SK-N-SH (cell line): Measurements from ENCODE around the gene CSRNP3. TPM values are rescaled to one million over a fixed set of nuclear protein-coding genes. Genes with fewer than 3 reads are reported as not detected.

ENCODE experiments used
- CTCF ChIA-PET: fragments of 300-600, 350-600 bp; formaldehyde crosslinking; extraction: SDS; loops from one replicate; lab custom pipeline; 2021; lab: Yijun Ruan, JAX
- POLR2A ChIA-PET: fragments of 350-600 bp; sonication (Branson Sonifier 250); formaldehyde crosslinking; extraction: SDS; loops from one replicate; lab custom pipeline; 2020; ENCODE audit warnings: antibody characterized with exemption, inconsistent platforms; lab: Yijun Ruan, JAX
- DNase-seq: peaks from one replicate; pipeline ENCODE4 v3.0.0; 2012
- H2AFZ ChIP-seq: fragments of 200-600 bp; sonication (generic); 2 replicates; pipeline ENCODE4 v1.8.1; 2016; ENCODE audit warnings: antibody characterized with exemption, mild to moderate bottlenecking, low read depth
- H3F3A ChIP-seq: fragments of 200-600 bp; sonication (generic); replicated peaks from 2 replicates; pipeline ENCODE3; 2016; ENCODE audit warnings: antibody characterized with exemption, mild to moderate bottlenecking; ENCODE audit not compliant: insufficient read depth
- H3K27ac ChIP-seq, 2 experiments: fragments of 200-500 bp in 1 of 2; fragments of 200-600 bp in 1 of 2; sonication (Bioruptor generic) in 1 of 2; sonication (generic), shearing (Covaris generic) in 1 of 2; 2 replicates each; pipeline versions ENCODE4 v1.5.1 to v1.6.1; 2014 to 2016; ENCODE audit warnings: low read depth in 2 of 2, inconsistent platforms in 1 of 2, low read length in 1 of 2, mild to moderate bottlenecking in 1 of 2, mixed read lengths in 1 of 2
- H3K27me3 ChIP-seq: fragments of 200-600 bp; sonication (generic), shearing (Covaris generic); 2 replicates; pipeline ENCODE4 v1.6.1; 2016; ENCODE audit warnings: mixed run types; ENCODE audit not compliant: insufficient read depth
- H3K36me3 ChIP-seq, 2 experiments: fragments of 200-500 bp in 1 of 2; fragments of 200-600 bp in 1 of 2; sonication (Bioruptor generic) in 1 of 2; sonication (generic) in 1 of 2; replicated peaks in 1 of 2; 2 replicates each; pipeline versions ENCODE3 to v1.5.1; 2014 to 2016; ENCODE audit warnings: low read length in 1 of 2, mild to moderate bottlenecking in 1 of 2; ENCODE audit not compliant: insufficient read depth in 2 of 2, control insufficient read depth in 1 of 2
- H3K4me1 ChIP-seq, 2 experiments: fragments of 200-500 bp in 1 of 2; fragments of 200-600 bp in 1 of 2; sonication (Bioruptor generic) in 1 of 2; sonication (generic), shearing (Covaris generic) in 1 of 2; 2 replicates each; pipeline versions ENCODE4 v1.5.1 to v1.6.1; 2014 to 2016; ENCODE audit warnings: low read depth in 1 of 2, low read length in 1 of 2, mixed run types in 1 of 2; ENCODE audit not compliant: insufficient read depth in 2 of 2, control insufficient read depth in 1 of 2
- H3K4me2 ChIP-seq: fragments of 200-600 bp; sonication (generic), shearing (Covaris generic); 2 replicates; pipeline ENCODE4 v1.6.1; 2017; ENCODE audit warnings: mixed run types
- H3K4me3 ChIP-seq, 2 experiments: fragments of 200-500 bp in 1 of 2; fragments of 200-600 bp in 1 of 2; sonication (Bioruptor generic) in 1 of 2; sonication (generic), shearing (Covaris generic) in 1 of 2; 2 replicates each; pipeline versions ENCODE4 v1.5.1 to v1.8.1; 2014 to 2016; ENCODE audit warnings: low read depth in 2 of 2, inconsistent platforms in 1 of 2, low read length in 1 of 2, mild to moderate bottlenecking in 1 of 2, mixed read lengths in 1 of 2, moderate library complexity in 1 of 2
- H3K79me2 ChIP-seq: fragments of 200-600 bp; sonication (generic); 2 replicates; pipeline ENCODE4 v1.8.1; 2017; ENCODE audit warnings: mild to moderate bottlenecking; ENCODE audit not compliant: insufficient read depth
- H3K9ac ChIP-seq: fragments of 200-600 bp; sonication (generic); 2 replicates; pipeline ENCODE4 v1.6.1; 2017; ENCODE audit warnings: mixed run types
- H3K9me2 ChIP-seq: fragments of 200-600 bp; sonication (generic); 2 replicates; pipeline ENCODE4 v1.6.1; 2017; ENCODE audit warnings: mixed run types
- H3K9me3 ChIP-seq: fragments of 200-600 bp; sonication (generic); 2 replicates; pipeline ENCODE4 v1.6.1; 2017; ENCODE audit warnings: mixed run types, mild to moderate bottlenecking, moderate library complexity
- H4K20me1 ChIP-seq: fragments of 200-600 bp; sonication (generic); 2 replicates; pipeline ENCODE4 v1.6.1; 2017; ENCODE audit warnings: mild to moderate bottlenecking, mixed run types; ENCODE audit not compliant: insufficient read depth
- CHD2 ChIP-seq: fragments of 150-350 bp; IDR thresholded peaks from 2 replicates; pipeline ENCODE4 v1.6.1; 2018; ENCODE audit warnings: low read length; ENCODE audit not compliant: partially characterized antibody
- CTCF ChIP-seq: fragments of 200-600 bp; sonication (generic); IDR thresholded peaks from 2 replicates; pipeline ENCODE4 v1.6.1; 2017; ENCODE audit warnings: antibody characterized with exemption, mild to moderate bottlenecking, moderate library complexity
- EP300 ChIP-seq, 2 experiments: IDR thresholded peaks; 2 replicates each; pipeline versions ENCODE4 v1.4.0 to v1.6.1; 2012; ENCODE audit warnings: borderline replicate concordance in 1 of 2, low read depth in 1 of 2, low read length in 1 of 2
- EZH2phosphoT487 ChIP-seq: fragments of 200-600 bp; sonication (generic); IDR thresholded peaks from 2 replicates; pipeline ENCODE4 v1.6.1; 2017; ENCODE audit warnings: low read depth, mixed run types, mild to moderate bottlenecking, antibody characterized with exemption, moderate library complexity, borderline replicate concordance
- FOSL2 ChIP-seq: IDR thresholded peaks from 2 replicates; pipeline ENCODE4 v1.4.0; 2012; ENCODE audit warnings: low read depth, mild to moderate bottlenecking, moderate library complexity, borderline replicate concordance
- FOXM1 ChIP-seq: IDR thresholded peaks from 2 replicates; pipeline ENCODE4 v1.4.0; 2012; ENCODE audit warnings: low read depth, mild to moderate bottlenecking
- GATA2 ChIP-seq: sonication (generic); formaldehyde crosslinking; IDR thresholded peaks from 2 replicates; pipeline ENCODE4 v1.5.0; 2020; ENCODE audit warnings: mild to moderate bottlenecking, missing genetic modification reagents
- MXI1 ChIP-seq: IDR thresholded peaks from 2 replicates; pipeline ENCODE4 v1.6.1; 2012; ENCODE audit warnings: mild to moderate bottlenecking, low read depth, low read length, improper control_type of control experiment
- NFIC ChIP-seq: IDR thresholded peaks from 2 replicates; pipeline ENCODE4 v1.4.0; 2012; ENCODE audit warnings: borderline replicate concordance
- POLR2AphosphoS5 ChIP-seq: IDR thresholded peaks from 2 replicates; pipeline ENCODE4 v1.6.1; 2012; ENCODE audit warnings: low read depth, low read length
- RAD21 ChIP-seq: IDR thresholded peaks from 2 replicates; pipeline ENCODE4 v1.6.1; 2012; ENCODE audit warnings: mild to moderate bottlenecking, low read length
- REST ChIP-seq: IDR thresholded peaks from 2 replicates; pipeline ENCODE4 v1.6.1; 2012; ENCODE audit warnings: mild to moderate bottlenecking, low read depth, low read length, moderate library complexity
- RFX5 ChIP-seq: IDR thresholded peaks from 2 replicates; pipeline ENCODE4 v1.6.1; 2012; ENCODE audit warnings: mild to moderate bottlenecking, improper control_type of control experiment, low read length
- RXRA ChIP-seq: IDR thresholded peaks from 2 replicates; pipeline ENCODE4 v1.4.0; 2012; ENCODE audit warnings: low read depth, mild to moderate bottlenecking, borderline replicate concordance
- SIN3A ChIP-seq: IDR thresholded peaks from 2 replicates; pipeline ENCODE4 v1.6.1; 2012; ENCODE audit warnings: low read depth, mild to moderate bottlenecking, low read length, moderate library complexity, borderline replicate concordance
- TEAD4 ChIP-seq: IDR thresholded peaks from 2 replicates; pipeline ENCODE4 v1.4.0; 2012; ENCODE audit warnings: mild to moderate bottlenecking, borderline replicate concordance; ENCODE audit not compliant: insufficient read depth
- WGBS: methylation state at CpG from one replicate; pipeline ENCODE4 v1.1.6; 2017; ENCODE audit warnings: low lambda C conversion rate; 5-methylcytosine and 5-hydroxymethylcytosine counted together
- polyA plus RNA-seq, 3 experiments: library from polyadenylated mRNA; depleted of rRNA; stranded (reverse); fragments of >200 nt; gene quantifications; 2 replicates each; pipeline ENCODE4 v1.2.3, GENCODE V29; 2012

CSRNP3 gene
- polyA plus RNA-seq, 1 of the 3 experiments (the other 2 are of a cell fraction), result 1.0 TPM

GRCh38 chr2:165691615-165692014, 222.1 kb downstream of the CSRNP3 start (continued):
- no peak for TF ChIP-seq REST

- ChIA-PET POLR2A (no interaction called here), CTCF (interaction anchor here (0.9 to 1.8 kb wide), 3 partner anchors 11 to 221 kb away, joined by 3 to 5 read pairs (median 3); no protein-coding TSS in a partner anchor)
- WGBS, result 70% methylated on average over 3 of the region's 3 CpGs
Measured at GRCh38 chr2:165692906-165693305, 223.4 kb downstream of the CSRNP3 start.

More at GRCh38 chr2:165692906-165693305, 223.4 kb downstream of the CSRNP3 start:
- Histone ChIP-seq H3F3A (no peaks in the 10 kb centered on the region), H3K27ac (no peak overlapping the region), H3K4me2 (no peak overlapping the region), H3K27me3 (no peaks in the 10 kb centered on the region), H3K9ac (no peak overlapping the region), H3K36me3 (peaks cover 0 to 2% of the 10 kb centered on the region in 2 experiments), H3K79me2 (no peaks in the 10 kb centered on the region), H4K20me1 (no peaks in the 10 kb centered on the region), H3K9me2 (no peaks in the 10 kb centered on the region), H3K9me3 (no peaks in the 10 kb centered on the region), H3K4me1 (no peaks in the 10 kb centered on the region; a peak in 1 of 4 replicates), H2AFZ (no peak overlapping the region), H3K4me3 (no peak overlapping the region)
- TF ChIP-seq RAD21 (no peak), REST (no peak), MXI1 (no peak), FOSL2 (no peak), CTCF (no peak), CHD2 (no peak), EP300 (IDR thresholded peaks at IDR 0.05; ENCODE audit: borderline replicate concordance in 1 of 2, low read depth in 1 of 2, low read length in 1 of 2) (no peak), SIN3A (no peak), TEAD4 (no peak), POLR2AphosphoS5 (no peak), FOXM1 (no peak), EZH2phosphoT487 (no peak), GATA2 (CRISPR knock-in tag) (no peak), RXRA (no peak), NFIC (no peak), RFX5 (no peak)
- DNase-seq, result no peak
